Measurements from ENCODE around the gene ATP13A3. TPM values are rescaled to one million over a fixed set of nuclear protein-coding genes. Genes with fewer than 3 reads are reported as not detected.

ATP13A3 gene
- total and polyA plus RNA-seq, 2 donors (not counting 1 experiment from before 2014, with no cell fraction given), result 222 to 285 TPM

- Histone ChIP-seq H3K36me3 (ENCODE audit: control insufficient read depth, insufficient read depth, low read length) (peaks cover 20% of the 10 kb centered on the region), H3K9ac (ENCODE audit: insufficient read depth, low read length) (no peak overlapping the region), H3K27ac (ENCODE audit: insufficient read depth, low read length) (no peak overlapping the region), H4K20me1 (ENCODE audit: control insufficient read depth, extremely low read depth, insufficient read depth, low read length) (no peaks in the 10 kb centered on the region), H3K9me3 (ENCODE audit: control insufficient read depth, insufficient read depth, low read depth, low read length) (no peaks in the 10 kb centered on the region), H3K27me3 (ENCODE audit: control insufficient read depth, insufficient read depth, low read length) (no peaks in the 10 kb centered on the region), H3K4me2 (ENCODE audit: extremely low read depth, insufficient read depth, low read length) (no peak overlapping the region), H3K4me3 (replicated peaks in 1 of 4; ENCODE audit: control extremely low read depth in 1 of 4, insufficient read depth in 1 of 4, low read depth in 3 of 4, low read length in 4 of 4) (no peak overlapping the region), H2AFZ (ENCODE audit: low read length) (no peak overlapping the region), H3K79me2 (ENCODE audit: control insufficient read depth, insufficient read depth, low read length) (no peaks in the 10 kb centered on the region), H3K4me1 (ENCODE audit: control insufficient read depth, extremely low read depth, insufficient read depth, low read length) (no peaks in the 10 kb centered on the region)
- TF ChIP-seq CTCF (conservative IDR thresholded peaks at IDR 0.05 in 1 of 2, IDR thresholded peaks at IDR 0.05 in 1 of 2; ENCODE audit: low read depth in 1 of 2, low read length in 2 of 2) (no peak), EZH2 (IDR thresholded peaks at IDR 0.05; ENCODE audit: low read length, missing control alignments) (no peak)
- DNase-seq (ENCODE audit: low read depth in 2 of 2), result no peak
Measured at GRCh38 chr3:194431554-194431953, 55.2 kb downstream of the ATP13A3 start.

GRCh38 chr3:194425399-194425798, 61.4 kb downstream of the ATP13A3 start:
- Histone ChIP-seq H4K20me1 (ENCODE audit: control insufficient read depth, extremely low read depth, insufficient read depth, low read length) (no peaks in the 10 kb centered on the region), H3K9ac (ENCODE audit: insufficient read depth, low read length) (no peak overlapping the region), H3K27ac (ENCODE audit: insufficient read depth, low read length) (no peak overlapping the region), H3K4me1 (ENCODE audit: control insufficient read depth, extremely low read depth, insufficient read depth, low read length) (peaks cover 3% of the 10 kb centered on the region), H3K36me3 (ENCODE audit: control insufficient read depth, insufficient read depth, low read length) (peaks cover 13% of the 10 kb centered on the region), H3K27me3 (ENCODE audit: control insufficient read depth, insufficient read depth, low read length) (no peaks in the 10 kb centered on the region), H3K79me2 (ENCODE audit: control insufficient read depth, insufficient read depth, low read length) (no peaks in the 10 kb centered on the region), H3K9me3 (ENCODE audit: control insufficient read depth, insufficient read depth, low read depth, low read length) (no peaks in the 10 kb centered on the region), H3K4me3 (replicated peaks in 1 of 4; ENCODE audit: control extremely low read depth in 1 of 4, insufficient read depth in 1 of 4, low read depth in 3 of 4, low read length in 4 of 4) (no peak overlapping the region), H3K4me2 (ENCODE audit: extremely low read depth, insufficient read depth, low read length) (no peak overlapping the region), H2AFZ (ENCODE audit: low read length) (no peak overlapping the region)
- TF ChIP-seq CTCF (conservative IDR thresholded peaks at IDR 0.05 in 1 of 2, IDR thresholded peaks at IDR 0.05 in 1 of 2; ENCODE audit: low read depth in 1 of 2, low read length in 2 of 2) (no peak), EZH2 (IDR thresholded peaks at IDR 0.05; ENCODE audit: low read length, missing control alignments) (no peak)
- DNase-seq (ENCODE audit: low read depth in 2 of 2), result no peak

DNA sequence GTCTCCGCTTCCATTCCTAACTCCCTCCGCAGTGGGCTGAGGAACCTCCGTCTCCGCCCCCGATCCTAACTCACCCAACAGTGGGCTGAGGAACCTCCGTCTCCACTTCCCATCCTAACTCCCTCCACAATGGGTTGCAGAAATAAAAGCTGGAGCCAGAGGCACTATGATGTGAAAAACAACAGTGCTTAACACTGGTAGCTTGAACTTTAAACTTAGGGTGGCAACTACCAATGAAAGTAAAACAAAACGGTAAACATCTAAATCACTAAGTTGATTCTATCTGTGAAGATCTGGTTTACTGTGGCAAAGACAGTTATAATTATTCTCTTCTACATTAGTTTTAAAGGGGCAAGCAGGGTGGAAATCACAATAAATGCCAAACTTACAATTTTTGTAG, 61.8 kb downstream of the ATP13A3 start:
- H3K36me3 ChIP-seq (ENCODE audit: control insufficient read depth, insufficient read depth, low read length), result peaks cover 13% of the 10 kb centered on the region
- H3K4me1 ChIP-seq (ENCODE audit: control insufficient read depth, extremely low read depth, insufficient read depth, low read length), result peaks cover 3% of the 10 kb centered on the region
- no peaks in the 10 kb centered on the region for H4K20me1 ChIP-seq (ENCODE audit: control insufficient read depth, extremely low read depth, insufficient read depth, low read length)
- H3K9ac ChIP-seq (ENCODE audit: insufficient read depth, low read length), result no peak overlapping the region
- no peaks in the 10 kb centered on the region for H3K9me3 ChIP-seq (ENCODE audit: control insufficient read depth, insufficient read depth, low read depth, low read length)
- H3K4me3 ChIP-seq (replicated peaks in 1 of 4; ENCODE audit: control extremely low read depth in 1 of 4, insufficient read depth in 1 of 4, low read depth in 3 of 4, low read length in 4 of 4), result no peak overlapping the region
- no peaks in the 10 kb centered on the region for H3K79me2 ChIP-seq (ENCODE audit: control insufficient read depth, insufficient read depth, low read length)
- no peaks in the 10 kb centered on the region for H3K27me3 ChIP-seq (ENCODE audit: control insufficient read depth, insufficient read depth, low read length)
- TF ChIP-seq EZH2 (IDR thresholded peaks at IDR 0.05; ENCODE audit: low read length, missing control alignments) (no peak), CTCF (conservative IDR thresholded peaks at IDR 0.05 in 1 of 2, IDR thresholded peaks at IDR 0.05 in 1 of 2; ENCODE audit: low read depth in 1 of 2, low read length in 2 of 2) (no peak)
- no peak overlapping the region for H3K27ac ChIP-seq (ENCODE audit: insufficient read depth, low read length)
- no peak for DNase-seq (ENCODE audit: low read depth in 2 of 2)
- no peak overlapping the region for H3K4me2 ChIP-seq (ENCODE audit: extremely low read depth, insufficient read depth, low read length)
- no peak overlapping the region for H2AFZ ChIP-seq (ENCODE audit: low read length)
